ENCODE results near the gene COL16A1.
A peak's percentile ranks its signal among the peaks of the same experiment; 100 is the strongest.

The COL16A1 gene

GRCh38 chr1:31683997-31684396 is 19.8 kb downstream of the COL16A1 start:
- ChIA-PET CTCF (interaction anchor here (0.7 to 1.3 kb wide), 2 partner anchors 32 to 65 kb away, joined by 4 to 14 read pairs; no protein-coding TSS in a partner anchor), POLR2A (interaction anchor here (1.0 kb wide), 1 partner anchor 105 kb away, joined by 3 read pairs; no protein-coding TSS in a partner anchor)
- no peaks in the 10 kb centered on the region for H3K36me3 ChIP-seq (ENCODE audit: control insufficient read depth in 2 of 2, insufficient read depth in 1 of 2, low read length in 2 of 2)
- H3K9me3 ChIP-seq (ENCODE audit: control insufficient read depth, insufficient read depth, low read depth, low read length), result no peaks in the 10 kb centered on the region
- H3K27ac ChIP-seq (ENCODE audit: extremely low read depth, low read depth, low read length), result no peak overlapping the region
- H3K4me1 ChIP-seq (ENCODE audit: control insufficient read depth, insufficient read depth, low read length), result no peaks in the 10 kb centered on the region
- H3K4me3 ChIP-seq (ENCODE audit: low read depth, low read length), result no peak overlapping the region
- TF ChIP-seq ZBTB11 (tag by site-specific recombination; conservative IDR thresholded peaks at IDR 0.05; ENCODE audit: low read depth) (no peak), KLF7 (tag by site-specific recombination; IDR thresholded peaks at IDR 0.05; ENCODE audit: borderline replicate concordance) (no peak), CTCF (tag by site-specific recombination; IDR thresholded peaks at IDR 0.05) (0 out of 2 replicates have a peak, but pooled peaks have one; percentile 20), ZNF843 (tag by site-specific recombination; IDR thresholded peaks at IDR 0.05) (no peak)

GRCh38 chr1:31681415-31681814 is 22.4 kb downstream of the COL16A1 start:
- Histone ChIP-seq H3K9me3 (ENCODE audit: control insufficient read depth, insufficient read depth, low read depth, low read length) (no peaks in the 10 kb centered on the region), H3K4me1 (ENCODE audit: control insufficient read depth, insufficient read depth, low read length) (no peaks in the 10 kb centered on the region), H3K4me3 (ENCODE audit: low read depth, low read length) (no peak overlapping the region), H3K27ac (ENCODE audit: extremely low read depth, low read depth, low read length) (no peak overlapping the region), H3K36me3 (ENCODE audit: control insufficient read depth in 2 of 2, insufficient read depth in 1 of 2, low read length in 2 of 2) (no peaks in the 10 kb centered on the region)
- POLR2A ChIA-PET, result no interaction called here
- TF ChIP-seq ZFP37 (tag by site-specific recombination; IDR thresholded peaks at IDR 0.05) (no peak), ZNF501 (tag by site-specific recombination; IDR thresholded peaks at IDR 0.05) (no peak), PRDM2 (tag by site-specific recombination; IDR thresholded peaks at IDR 0.05; ENCODE audit: borderline replicate concordance) (no peak), ZNF24 (tag by site-specific recombination; IDR thresholded peaks at IDR 0.05) (no peak), ZNF48 (tag by site-specific recombination; IDR thresholded peaks at IDR 0.05) (no peak), ZNF18 (tag by site-specific recombination; IDR thresholded peaks at IDR 0.05) (no peak), ZNF707 (tag by site-specific recombination; IDR thresholded peaks at IDR 0.05) (no peak), ZNF785 (tag by site-specific recombination; IDR thresholded peaks at IDR 0.05) (no peak)
- CTCF ChIA-PET, result interaction anchor here (0.5 to 1.1 kb wide), 3 partner anchors 9 to 34 kb away, joined by 3 read pairs; no protein-coding TSS in a partner anchor
